GM19468 (cell line): ENCODE results near the gene TAF15.

Experiments used
- ATAC-seq: cut with Tn5 transposase; IDR thresholded peaks from one replicate; pipeline ENCODE4 v1.9.1; 2021; ENCODE audit warnings: mild to moderate bottlenecking, moderate library complexity, moderate number of reproducible peaks; ENCODE audit not compliant: unreplicated experiment; ENCODE audit errors: extremely low read depth

TAF15 gene

DNA sequence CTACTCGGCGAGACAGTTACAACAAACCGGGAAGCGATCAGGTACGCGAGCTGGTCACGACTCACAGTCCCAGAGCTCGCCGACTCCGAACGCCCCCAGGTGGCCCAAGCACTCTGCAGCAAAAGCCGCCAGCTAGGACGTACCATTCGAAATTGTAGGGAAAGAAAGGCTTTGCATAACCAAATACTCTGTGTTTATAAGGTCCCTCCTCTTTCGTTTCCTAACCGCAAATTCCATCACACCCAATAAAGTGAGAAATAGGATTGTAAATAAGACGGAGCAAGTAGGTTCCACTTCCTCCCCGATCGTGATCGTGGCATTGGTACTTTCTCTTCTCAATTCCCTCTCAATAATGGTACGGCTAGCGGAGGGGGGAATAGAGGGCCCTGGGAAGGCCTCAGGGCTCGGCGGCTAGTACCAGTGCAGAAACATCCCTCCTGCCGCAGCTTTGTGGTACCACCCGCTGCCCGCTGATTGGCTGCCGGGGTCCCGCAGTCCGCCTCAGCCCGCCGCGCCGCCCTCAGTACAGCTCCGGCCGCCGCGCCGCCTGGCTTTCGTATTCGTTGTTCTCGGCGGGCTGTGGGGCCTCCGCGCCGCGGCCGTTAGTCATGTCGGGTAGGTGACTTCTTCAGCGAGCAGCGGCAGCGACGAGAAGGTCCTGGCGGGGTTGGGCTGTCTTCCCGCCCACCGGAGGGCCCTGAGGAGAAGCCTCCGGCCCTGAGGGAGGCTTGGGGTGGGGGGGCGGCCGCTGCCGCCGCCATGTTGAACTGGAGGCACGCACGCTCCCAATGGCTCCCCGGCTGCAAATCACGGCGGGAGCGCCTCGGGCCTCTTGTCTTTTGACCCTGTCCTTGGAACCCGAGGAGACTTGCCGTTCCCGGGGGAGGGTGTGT is at the start of gene TAF15:
TAF15 (plus strand) TSS at position 523 of the 893 bp plus-strand sequence; CDS start at position 609, 86 bp downstream.
- peak; percentile 82 for ATAC-seq

GRCh38 chr17:35760587-35760986 is 48.7 kb upstream of the TAF15 start, which contains the start of gene C17orf50:
C17orf50 (plus strand) TSS chr17:35760887; CDS start chr17:35760942, 55 bp downstream.
- ATAC-seq = no peak

GRCh38 chr17:35761601-35762000 is 47.7 kb upstream of the TAF15 start:
- no peak for ATAC-seq

GRCh38 chr17:35763767-35764122 is 45.5 kb upstream of the TAF15 start:
- ATAC-seq = no peak

- ATAC-seq = peak; percentile 33
Measured at GRCh38 chr17:35764123-35764991, 44.9 kb upstream of the TAF15 start.

GRCh38 chr17:35765086-35765710 is 44.1 kb upstream of the TAF15 start:
- ATAC-seq = no peak

GRCh38 chr17:35765756-35766488 is 43.4 kb upstream of the TAF15 start:
- no peak for ATAC-seq

DNA sequence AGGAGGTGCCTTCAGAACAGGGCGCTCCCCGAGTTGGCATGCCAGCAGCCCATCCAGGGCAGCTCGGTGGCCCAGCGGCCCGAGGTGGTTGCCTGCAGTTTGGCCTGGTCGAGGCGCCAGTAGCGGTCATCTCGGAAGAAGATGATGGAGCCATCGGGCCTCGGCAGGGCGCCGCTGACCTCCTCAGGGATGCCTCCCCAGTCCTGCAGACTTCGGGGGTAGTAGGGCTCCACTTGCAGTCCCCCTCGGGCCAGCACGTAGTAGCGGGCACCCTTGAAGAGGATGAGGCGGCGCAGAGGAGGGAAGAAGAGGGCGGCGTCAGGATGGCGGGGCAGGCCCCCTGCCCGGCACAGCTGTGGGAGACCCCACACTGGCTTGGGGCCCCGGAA is 42.8 kb upstream of the TAF15 start:
- no peak for ATAC-seq

GRCh38 chr17:35766903-35767510 is 42.3 kb upstream of the TAF15 start:
- no peak for ATAC-seq

DNA sequence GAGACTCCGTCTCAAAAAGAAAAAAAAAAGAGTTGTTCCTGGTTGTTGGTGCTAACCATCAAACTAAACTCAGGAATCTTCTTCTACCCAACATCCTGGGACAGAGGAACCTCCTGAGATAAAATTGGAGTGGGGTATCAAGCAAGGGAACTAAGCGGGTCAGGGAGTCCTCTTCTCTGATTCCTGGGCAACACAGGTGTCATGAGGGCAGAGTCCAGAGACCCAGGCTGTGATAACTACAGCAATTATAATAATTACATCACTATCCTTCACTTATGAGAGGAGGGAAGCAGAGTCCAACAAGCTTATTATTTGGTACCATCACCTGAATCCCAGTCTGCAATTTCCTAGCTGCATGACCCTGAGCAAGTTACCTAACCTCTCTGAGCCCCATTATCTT is 40.5 kb upstream of the TAF15 start:
- no peak for ATAC-seq

DNA sequence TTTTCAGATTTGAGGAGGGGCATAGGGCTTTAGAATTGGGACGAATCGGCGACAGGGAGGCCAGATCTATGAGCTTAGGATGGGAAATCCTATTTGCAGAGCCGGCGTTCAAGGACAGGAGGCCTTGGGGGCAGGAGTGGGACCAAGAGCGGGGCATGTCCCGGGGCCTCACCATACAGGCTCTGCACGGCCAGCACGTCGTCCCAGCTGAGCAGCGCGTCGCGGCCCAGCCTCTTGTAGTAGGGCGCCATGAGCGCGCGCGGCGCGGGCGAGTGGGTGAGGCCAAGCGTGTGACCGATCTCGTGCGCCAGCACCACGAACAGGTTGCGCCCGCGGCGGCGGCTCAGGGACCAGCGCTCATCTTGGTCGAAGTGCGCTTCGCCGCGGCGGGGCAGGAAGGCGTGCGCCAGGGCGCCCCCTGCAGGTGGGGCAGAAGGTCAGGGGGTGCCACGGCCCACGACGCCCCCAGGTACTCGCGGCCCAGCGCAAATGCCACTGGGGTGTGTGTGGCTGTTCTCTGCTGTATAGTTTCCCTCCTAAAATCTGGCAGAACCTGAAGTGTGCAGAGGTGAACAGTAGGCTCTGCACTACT is 39.3 kb upstream of the TAF15 start:
- ATAC-seq = no peak

GRCh38 chr17:35773129-35773528 is 36.2 kb upstream of the TAF15 start:
- ATAC-seq = no peak

GRCh38 chr17:35773679-35774425 is 35.4 kb upstream of the TAF15 start:
- ATAC-seq = no peak

GRCh38 chr17:35774499-35774898 is 34.8 kb upstream of the TAF15 start:
- no peak for ATAC-seq

DNA sequence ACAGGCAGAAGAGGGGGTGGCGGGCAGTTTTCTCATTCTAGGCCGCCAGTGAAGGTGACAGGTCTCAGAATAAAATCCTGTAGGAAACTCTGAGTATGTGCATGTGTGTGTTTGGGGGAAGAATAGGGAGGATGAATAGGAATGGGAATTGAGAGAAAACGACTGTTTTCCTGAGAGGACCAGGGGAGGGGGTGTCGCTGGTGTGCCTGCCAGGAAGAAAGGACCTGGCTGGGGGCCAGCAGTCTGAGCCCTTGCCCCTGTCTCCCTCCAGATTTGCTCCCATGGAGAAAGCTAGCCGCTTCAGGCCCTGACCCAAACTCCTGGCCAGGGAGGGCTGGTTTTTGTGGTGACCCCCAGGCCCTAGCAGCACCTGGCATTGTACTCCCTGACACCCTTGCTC is 34.2 kb upstream of the TAF15 start:
- ATAC-seq = no peak

- no peak for ATAC-seq
Measured at GRCh38 chr17:35775583-35775982, 33.7 kb upstream of the TAF15 start.

- no peak for ATAC-seq
Measured at GRCh38 chr17:35778641-35779196, 30.6 kb upstream of the TAF15 start.

- ATAC-seq = no peak
Measured at GRCh38 chr17:35780950-35781349, 28.3 kb upstream of the TAF15 start.
